OCI-LY7 (cell line): ENCODE results near the gene KCNC1.

Experiments
- EZH2phosphoT487 ChIP-seq: fragments of 200-600 bp; sonication (generic); IDR thresholded peaks from 2 replicates; pipeline ENCODE4 v1.6.1; 2018; ENCODE audit warnings: low read depth, borderline replicate concordance, mild to moderate bottlenecking, mixed run types, antibody characterized with exemption, low read length, moderate library complexity, mixed read lengths
- TF ChIP-seq, protein P1 (sequence below): fragments of 200-600 bp; sonication (generic); conservative IDR thresholded peaks from 2 replicates; pipeline ENCODE4 v1.5.1; 2014; ENCODE audit warnings: mild to moderate bottlenecking, antibody characterized with exemption, low read length, moderate library complexity, mixed read lengths

DNA sequence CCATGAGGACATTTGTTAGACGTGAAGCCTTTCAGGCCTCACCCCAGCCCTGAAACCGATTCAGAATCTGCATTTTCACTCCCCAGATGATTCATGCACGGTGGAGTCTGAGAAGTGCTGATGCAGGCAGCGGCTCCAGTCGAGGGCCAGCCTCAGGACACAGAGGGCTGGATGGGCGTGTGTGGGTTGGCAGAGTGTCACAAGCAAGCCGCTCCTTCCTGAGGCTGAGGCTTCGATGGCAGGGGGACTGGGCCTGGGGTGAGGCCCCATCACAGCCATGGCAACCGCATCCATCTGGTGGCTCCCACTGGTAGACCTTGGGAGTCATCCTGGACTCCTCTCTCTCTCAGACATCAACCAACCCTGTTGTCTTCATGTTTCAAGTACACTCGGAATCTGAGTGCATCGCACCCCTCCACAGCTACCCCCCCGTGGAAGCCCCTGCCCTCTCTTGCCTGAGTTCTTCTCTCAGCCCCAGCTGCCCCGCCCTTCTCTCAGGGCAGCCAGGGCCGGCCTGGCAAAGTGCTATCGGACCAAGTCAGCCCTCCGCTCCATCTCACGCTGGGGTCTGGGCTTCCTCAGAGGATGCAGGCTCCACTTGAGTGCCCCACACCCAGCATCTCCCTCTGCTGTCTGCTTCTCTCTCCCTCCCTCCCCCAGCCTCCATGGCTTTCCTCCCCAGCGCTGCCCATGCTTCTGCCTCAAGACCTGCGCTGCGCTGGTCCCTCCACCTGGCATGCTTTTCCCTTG lies 10.6 kb downstream of the KCNC1 start:
- TF ChIP-seq, protein P1, sequence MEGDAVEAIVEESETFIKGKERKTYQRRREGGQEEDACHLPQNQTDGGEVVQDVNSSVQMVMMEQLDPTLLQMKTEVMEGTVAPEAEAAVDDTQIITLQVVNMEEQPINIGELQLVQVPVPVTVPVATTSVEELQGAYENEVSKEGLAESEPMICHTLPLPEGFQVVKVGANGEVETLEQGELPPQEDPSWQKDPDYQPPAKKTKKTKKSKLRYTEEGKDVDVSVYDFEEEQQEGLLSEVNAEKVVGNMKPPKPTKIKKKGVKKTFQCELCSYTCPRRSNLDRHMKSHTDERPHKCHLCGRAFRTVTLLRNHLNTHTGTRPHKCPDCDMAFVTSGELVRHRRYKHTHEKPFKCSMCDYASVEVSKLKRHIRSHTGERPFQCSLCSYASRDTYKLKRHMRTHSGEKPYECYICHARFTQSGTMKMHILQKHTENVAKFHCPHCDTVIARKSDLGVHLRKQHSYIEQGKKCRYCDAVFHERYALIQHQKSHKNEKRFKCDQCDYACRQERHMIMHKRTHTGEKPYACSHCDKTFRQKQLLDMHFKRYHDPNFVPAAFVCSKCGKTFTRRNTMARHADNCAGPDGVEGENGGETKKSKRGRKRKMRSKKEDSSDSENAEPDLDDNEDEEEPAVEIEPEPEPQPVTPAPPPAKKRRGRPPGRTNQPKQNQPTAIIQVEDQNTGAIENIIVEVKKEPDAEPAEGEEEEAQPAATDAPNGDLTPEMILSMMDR = no peak
- TF ChIP-seq EZH2phosphoT487 = no peak
